ENCODE measurements around the gene DCUN1D5.

Gene DCUN1D5

GRCh38 chr11:103091801-103092524, at the start of gene DCUN1D5:
DCUN1D5 (minus strand) TSS chr11:103092160; CDS start chr11:103091872, 288 bp downstream.
- peak; percentile 91 for DNase-seq (ENCODE audit: low read depth)

- DNase-seq (ENCODE audit: low read depth): no peak
These were observed 33.5 kb upstream of the DCUN1D5 start for GRCh38 chr11:103125462-103125861.

GRCh38 chr11:103114836-103115235, 22.9 kb upstream of the DCUN1D5 start:
- DNase-seq (ENCODE audit: low read depth): no peak

- no peak for DNase-seq (ENCODE audit: low read depth)
These were observed 20.4 kb upstream of the DCUN1D5 start for GRCh38 chr11:103112364-103112763.

DNA sequence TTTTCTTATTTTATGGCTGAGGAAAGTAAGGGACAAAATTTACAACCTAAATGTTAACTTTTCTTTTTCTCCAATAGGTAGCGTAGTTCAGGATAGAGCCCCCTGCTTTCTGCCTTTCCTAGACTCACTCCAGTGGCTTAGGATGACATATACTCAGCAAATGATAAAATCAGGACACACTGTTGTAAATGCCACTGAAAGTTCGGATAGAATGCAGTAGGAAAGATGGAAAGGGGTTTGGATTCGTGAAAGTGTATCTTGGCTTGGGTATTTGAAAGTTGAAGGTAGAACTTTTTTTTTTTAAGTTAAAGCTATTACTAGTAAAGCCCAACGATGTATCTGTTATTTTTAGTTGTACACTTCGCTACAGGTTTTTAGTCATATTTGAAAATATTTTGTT, 19.4 kb upstream of the DCUN1D5 start:
- DNase-seq (ENCODE audit: low read depth): no peak

GRCh38 chr11:103110391-103110790, 18.4 kb upstream of the DCUN1D5 start:
- no peak for DNase-seq (ENCODE audit: low read depth)

DNA sequence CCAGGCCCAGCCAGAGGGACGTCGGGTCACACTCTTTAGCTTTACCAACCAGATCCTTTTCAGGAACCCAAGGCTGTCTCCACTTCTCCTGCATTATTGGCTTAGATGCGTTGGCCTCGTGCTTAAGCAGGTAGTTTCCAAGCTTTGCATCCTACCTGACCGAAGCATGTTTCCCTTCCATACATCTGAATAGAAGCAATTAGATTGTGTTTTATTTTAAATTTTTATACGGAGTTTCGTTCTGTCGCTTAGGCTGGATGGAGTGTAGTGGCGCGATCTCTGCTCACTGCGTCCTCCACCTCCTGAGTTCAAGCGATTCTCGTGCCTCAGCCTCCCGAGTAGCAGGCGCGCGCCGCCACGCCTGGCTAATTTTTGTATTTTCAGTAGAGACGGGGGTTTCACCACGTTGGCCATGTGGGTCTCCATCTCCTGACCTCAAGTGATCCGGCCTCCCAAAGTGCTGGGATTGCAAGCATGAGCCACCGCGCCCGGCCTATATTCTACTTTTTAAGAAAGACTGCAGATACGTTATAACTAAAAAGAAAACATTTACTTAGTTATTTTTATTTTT, 17.9 kb upstream of the DCUN1D5 start:
- DNase-seq (ENCODE audit: low read depth): no peak

DNA sequence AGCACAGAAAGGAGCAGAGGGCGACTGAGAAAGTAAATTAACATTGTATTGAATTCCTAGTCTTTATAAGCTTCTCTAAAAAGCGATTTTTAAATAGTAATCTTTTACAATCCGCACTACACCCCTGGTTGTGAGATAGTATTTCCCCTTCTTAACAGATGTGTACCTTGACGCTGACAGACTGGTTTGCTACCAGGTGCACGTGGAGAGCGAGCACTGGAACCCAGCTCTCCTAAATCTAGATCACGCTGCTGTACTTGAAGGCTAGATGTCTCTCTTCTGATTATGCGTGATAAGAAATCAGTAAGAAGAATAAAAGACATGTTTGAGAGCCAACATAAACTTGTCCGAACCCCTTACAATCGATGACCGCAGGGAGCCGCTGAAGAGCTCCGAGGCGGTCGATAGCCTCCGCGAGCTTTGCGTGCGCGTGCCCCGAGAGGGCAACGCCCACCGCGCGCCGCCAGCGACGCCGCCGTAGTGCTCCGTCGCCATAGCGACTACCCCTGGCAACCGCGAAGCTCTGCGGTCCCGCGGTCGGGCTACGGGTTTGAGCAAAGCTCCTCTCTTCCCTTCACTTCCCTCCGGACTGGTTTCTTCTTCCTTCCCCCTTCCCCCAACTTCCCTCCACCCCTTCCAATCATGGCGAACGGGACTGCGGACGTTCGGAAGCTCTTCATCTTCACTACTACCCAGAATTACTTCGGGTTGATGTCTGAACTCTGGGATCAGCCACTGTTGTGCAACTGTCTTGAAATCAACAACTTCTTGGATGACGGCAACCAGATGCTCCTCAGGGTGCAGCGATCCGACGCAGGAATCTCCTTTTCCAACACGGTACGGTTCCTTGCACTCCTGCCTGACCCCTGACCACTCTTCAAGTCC, 17.2 kb upstream of the DCUN1D5 start, which contains the start of gene DYNC2H1:
TSS of gene DYNC2H1 (plus strand) at position 494 of the 885 bp plus-strand sequence. CDS start at position 643, 149 bp downstream.
- peak; percentile 70 for DNase-seq (ENCODE audit: low read depth)

DNA sequence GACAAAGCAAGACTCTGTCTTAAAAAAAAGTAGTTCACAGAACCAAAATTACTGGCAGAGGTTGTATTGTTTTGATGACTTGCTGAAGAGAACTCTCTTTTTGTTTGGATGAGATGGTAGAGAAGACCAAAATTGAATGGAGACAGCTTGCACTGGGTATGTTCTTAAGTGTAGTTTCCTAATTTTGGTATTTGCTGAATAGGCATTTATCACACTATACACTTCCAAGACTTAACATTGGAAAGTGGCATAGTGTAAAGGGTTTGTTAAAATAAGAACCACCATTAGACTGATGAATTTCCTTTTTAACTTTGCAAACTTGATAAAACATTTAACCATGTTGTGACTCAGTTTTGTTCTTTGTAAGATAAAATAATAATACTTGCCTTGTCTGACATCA, 5.3 kb upstream of the DCUN1D5 start:
- DNase-seq (ENCODE audit: low read depth): no peak

DNA sequence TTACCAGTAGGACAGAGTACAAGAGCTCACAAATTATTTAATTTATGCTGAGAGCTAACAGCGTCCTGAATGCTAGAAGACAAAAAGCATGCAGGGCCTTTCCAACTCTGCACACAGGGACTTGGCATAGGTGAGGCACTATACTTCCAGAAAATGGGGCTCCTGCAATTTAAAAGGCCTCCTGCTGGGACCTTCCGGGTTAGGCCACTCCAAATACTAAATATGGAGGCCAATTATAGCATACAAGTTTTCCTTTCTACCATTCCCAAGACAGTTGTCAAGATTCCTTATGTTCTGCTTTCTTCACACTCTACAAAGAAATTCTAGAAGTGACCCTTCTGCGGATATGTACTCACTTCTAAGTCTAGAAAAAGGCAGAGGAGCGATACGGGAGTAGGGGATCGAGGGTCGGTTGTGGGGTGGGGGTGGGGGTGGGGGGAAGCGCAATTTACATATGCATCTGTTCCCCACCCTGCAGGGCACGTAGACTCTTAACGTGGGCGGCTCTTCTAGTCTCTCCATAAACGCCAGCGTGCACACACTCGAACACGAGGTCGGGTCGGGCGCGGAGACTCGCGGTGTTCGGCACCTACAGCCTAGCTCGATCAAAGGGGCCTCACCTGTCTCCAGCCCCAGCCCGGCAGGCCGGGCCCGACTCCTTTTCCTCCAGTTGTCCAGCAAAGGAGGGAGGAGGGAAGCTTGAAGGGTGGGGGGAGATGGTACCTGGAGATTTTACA, 728 bp downstream of the DCUN1D5 start:
- no peak for DNase-seq (ENCODE audit: low read depth)

- DNase-seq (ENCODE audit: low read depth): no peak
These were observed 5.5 kb downstream of the DCUN1D5 start for GRCh38 chr11:103086461-103086860.

DNA sequence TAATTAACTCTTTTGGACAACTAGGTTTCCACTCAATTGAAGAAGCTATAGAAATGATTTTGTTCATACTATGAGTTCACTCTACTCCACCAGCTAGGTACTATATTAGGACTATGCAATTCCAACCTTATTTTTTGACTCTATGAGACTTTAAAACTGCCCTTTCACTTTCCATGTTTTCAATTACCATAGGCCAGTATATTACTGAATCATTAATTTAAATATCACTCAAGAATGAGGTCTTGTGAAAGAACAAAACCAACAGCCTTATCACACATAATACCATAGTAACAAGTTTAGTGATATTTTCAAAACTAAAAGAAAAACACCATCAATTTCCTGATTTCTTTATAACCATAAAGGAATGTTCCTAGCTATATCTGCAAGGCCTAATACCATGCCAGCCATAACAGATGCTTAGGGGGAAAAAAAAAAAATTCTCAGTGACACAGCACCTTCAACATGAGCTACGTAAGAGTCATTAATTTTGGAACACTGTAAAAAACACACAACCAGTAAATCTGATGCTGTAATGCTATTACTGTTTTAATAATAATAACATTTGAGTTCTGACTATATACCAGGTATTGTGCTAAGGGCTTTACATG, 6.1 kb downstream of the DCUN1D5 start:
- DNase-seq (ENCODE audit: low read depth): no peak

DNA sequence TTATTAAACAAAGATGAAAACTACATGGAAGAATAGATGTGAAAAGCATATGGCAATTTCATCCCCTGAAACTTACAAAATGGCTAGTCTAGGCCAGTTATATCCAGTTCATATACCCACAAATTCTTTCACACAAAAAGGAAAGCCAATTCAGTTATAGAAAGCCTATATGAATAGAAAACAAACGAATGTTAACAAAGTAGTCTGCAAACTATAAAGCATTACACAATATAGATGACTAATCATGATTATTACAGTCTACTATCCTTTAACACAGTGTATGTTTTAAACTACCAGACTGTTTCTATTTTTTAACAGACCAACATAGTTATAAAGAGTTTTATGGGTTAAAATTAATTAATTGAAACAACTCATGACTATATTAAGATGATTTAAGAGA, 12.1 kb downstream of the DCUN1D5 start:
- DNase-seq (ENCODE audit: low read depth): no peak

DNA sequence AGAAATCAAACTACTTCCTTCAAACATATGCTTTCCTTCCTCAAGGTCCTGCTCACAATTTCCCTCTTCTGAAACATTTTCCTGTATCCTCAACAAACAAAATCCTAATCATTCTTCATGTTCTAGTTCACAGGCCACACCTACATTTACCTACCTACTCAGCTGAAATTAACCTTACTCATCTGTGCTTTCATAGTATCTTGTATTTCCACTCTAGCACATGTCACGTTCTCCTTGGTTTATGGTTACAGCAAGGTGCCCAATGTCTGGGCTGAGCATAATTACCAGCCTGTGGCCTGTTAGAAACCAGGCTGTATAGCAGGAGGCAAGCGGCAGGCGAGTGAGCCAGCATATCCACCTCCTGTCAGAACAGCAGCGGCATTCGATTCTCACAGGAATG, 13.2 kb downstream of the DCUN1D5 start:
- DNase-seq (ENCODE audit: low read depth): no peak

DNA sequence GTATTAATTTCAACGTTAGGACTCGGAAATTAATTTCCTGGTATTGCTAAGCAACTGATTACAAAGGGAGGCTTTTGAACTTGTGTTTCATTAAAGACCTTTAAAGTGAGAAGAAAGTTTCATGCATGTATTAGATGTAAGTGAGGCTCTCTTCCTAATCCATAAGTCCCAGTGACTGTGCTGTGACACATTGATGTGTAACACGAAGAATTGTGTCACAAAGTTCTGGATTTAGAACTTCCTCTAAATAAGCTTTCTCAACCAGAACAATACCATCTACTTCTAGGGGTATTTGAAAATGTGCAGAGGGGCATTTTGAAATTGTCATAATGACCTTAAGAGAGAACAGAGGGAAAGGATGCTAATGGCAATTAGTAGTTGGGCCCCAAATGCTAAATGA, 14.4 kb downstream of the DCUN1D5 start:
- DNase-seq (ENCODE audit: low read depth): no peak

DNA sequence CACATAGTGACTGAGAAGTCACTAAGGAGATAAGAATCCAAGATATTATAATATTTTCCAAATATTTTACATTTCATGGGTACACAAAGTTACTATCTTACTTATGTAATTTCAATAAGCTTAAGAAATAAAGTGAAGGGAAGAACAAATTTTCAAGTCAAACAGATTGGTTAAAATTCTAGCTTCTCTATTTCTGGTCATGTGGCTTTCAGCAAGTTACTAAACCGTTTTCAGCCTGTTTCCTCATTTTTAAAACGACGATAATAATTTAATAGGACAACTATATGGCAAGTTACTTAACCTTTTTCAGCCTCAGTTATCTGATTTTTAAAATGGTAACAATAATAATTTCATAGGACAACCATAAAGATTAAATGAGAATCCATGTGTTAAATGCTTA, 15.6 kb downstream of the DCUN1D5 start:
- no peak for DNase-seq (ENCODE audit: low read depth)

GRCh38 chr11:103071008-103071407, 21.0 kb downstream of the DCUN1D5 start:
- no peak for DNase-seq (ENCODE audit: low read depth)

DNA sequence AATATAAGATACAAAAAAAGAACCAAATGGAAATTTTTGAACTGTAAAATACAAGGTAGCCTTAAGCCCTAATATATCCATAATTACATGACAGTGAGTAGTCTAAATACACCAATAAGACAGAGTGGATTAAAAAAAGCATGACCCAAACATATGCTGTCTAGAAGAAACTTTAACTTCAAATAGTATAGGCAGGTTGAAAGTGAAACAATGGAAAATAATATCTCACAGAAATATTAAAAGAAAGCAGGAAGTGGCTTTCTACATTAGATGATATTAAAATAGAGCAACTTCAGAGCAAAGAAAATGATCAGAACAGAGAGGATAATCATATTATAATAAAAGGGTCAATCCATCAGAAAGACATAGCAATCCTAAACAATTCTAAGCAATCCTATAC, 21.8 kb downstream of the DCUN1D5 start:
- no peak for DNase-seq (ENCODE audit: low read depth)

DNA sequence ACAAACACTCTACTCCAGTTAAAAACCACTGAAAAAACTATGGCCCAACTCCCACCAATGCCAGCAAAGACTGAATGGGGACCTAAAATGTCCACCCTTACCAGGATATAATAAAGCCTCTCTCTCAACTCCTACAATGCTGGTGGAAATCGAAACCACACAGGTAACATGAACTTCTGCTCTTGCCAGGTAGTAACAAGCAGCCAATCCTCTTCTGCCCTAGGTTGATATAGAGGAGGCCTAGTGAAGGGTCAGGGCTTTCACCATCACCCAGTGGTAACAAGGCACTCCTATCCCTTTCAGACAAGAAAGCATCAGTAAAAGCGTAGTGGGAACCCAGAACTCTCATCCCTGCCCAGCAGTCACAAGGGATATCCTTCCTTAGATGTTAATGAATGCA, 22.6 kb downstream of the DCUN1D5 start:
- no peak for DNase-seq (ENCODE audit: low read depth)

GRCh38 chr11:103067118-103067517, 24.8 kb downstream of the DCUN1D5 start:
- DNase-seq (ENCODE audit: low read depth): no peak

DNA sequence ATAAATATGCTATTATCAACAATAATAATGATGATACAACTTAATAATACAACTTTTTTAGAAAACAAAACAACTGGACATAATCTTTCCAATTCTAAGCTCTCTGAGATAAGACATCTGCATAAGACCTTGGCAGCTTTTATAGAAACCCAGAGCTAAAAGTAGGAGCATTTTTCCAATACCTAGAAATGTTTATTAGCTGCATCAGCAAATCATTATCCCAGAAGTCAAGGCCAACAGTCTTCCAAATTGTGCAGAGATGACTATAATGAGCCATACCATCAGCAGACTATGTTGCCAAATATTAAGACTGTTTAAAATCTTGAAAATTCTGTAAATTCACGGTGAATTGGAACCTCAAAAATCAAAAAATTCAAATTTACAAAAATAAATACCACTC, 30.3 kb downstream of the DCUN1D5 start:
- DNase-seq (ENCODE audit: low read depth): no peak
